Measurements from ENCODE around the gene NDUFA8. TPM values are rescaled to one million over a fixed set of nuclear protein-coding genes. Genes with fewer than 3 reads are reported as not detected.
"Not testable (repeated sequence)": the region's sequence is repeated elsewhere in the genome, so short reads cannot be mapped to it uniquely, and the experiment has no call there.

NDUFA8 gene
- polyA plus RNA-seq, 4 donors, result 74.3 to 93.0 (median 80.6) TPM

DNA sequence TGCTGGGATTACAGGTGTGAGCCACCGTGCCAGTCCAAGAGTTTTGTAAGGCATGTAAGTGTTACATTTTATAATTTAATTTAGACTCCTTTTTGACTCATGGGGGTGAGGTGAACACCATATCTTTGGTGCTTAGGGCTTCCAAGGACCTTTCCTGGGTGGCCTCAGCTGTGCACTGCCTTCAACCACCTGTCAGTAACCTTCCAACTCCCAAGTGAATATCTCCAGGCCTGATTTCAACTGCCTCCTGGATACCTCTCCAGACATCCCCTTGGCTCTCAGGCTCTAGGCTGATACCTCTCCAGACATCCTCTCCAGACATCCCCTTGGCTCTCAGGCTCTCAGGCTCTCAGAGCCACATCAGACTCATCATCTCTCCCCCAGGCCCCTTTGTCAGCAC, 35.5 kb downstream of the NDUFA8 start:
- DNase-seq (ENCODE audit: low read depth in 4 of 4, low spot score in 2 of 4), result no peak

DNA sequence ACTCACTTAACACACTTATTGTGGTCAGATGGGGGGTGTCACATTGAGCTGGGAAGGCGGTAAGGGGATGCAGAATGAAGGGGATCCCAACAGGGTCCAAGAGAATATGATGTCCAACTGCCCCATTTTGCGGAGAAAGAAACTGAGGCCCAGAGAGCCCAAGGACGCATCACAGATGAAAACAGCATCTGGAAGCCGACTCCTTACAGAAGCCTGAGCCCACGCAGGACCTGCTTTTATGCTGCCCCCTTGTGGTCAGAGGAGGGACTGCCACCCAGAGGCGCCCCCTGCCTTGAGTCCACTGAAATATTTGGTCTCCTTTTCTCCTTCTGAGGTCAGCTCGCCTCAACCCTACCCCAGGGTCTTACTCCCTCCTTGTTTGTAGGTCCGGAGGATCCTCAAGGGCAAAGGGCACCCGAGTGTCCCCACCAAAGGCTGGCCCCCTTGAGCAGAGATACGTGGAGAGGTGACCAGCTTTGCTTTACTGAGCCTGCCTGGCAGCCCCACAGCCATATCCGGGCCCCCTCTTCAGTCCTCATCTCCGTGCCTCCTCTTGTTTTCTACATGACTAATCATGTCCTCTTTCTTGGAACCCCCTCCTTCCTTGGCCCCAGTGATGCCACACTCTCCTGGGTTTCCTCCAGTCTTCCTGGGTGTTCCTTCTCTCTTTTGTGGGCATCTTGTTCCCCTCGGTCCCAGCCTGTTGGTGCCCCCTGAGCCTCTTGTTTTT, 36.5 kb downstream of the NDUFA8 start:
- DNase-seq (ENCODE audit: low read depth in 4 of 4, low spot score in 2 of 4), result peak in 1 of 4 donors; percentile 33

DNA sequence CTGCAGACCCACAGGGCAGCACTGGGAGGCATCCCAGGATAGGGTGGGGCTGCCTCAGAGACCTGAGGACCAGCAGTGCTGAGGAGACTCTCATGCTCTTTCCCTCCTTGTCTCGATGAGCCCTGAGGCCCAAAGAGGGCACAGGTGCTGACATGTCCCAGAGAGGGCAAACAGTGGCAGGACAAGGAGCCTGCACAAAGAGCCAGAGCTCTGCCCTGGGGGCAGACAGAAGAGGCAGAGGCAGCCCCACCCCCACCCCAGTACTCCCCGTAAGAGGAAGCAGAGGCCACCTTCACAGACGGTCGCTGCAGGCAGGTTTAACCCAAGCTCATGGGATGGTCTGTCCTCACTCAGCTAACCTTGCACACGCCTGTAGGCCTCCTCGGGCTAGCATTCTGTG, 37.1 kb downstream of the NDUFA8 start:
- DNase-seq (ENCODE audit: low read depth in 4 of 4, low spot score in 2 of 4), result no peak

DNA sequence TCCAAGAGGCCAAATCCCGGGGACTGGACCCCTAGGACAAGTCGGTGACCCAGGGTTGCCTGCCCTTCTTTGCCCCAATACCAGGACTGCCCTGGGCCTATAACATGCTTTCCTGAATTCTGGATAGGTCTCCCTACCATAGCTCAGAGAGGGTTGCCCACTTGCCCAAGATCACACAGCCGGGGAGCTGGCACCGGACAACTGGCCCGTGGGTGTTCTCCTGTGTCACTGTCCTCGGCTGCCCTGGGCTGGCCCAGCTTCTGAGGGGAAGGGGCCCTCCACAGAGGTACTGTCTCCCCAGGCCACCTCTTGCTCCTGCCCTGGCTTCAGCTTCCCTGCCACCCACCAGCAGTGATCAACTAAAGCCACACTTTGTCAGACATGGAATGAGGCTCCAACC, 37.6 kb downstream of the NDUFA8 start:
- DNase-seq (ENCODE audit: low read depth in 4 of 4, low spot score in 2 of 4), result no peak

DNA sequence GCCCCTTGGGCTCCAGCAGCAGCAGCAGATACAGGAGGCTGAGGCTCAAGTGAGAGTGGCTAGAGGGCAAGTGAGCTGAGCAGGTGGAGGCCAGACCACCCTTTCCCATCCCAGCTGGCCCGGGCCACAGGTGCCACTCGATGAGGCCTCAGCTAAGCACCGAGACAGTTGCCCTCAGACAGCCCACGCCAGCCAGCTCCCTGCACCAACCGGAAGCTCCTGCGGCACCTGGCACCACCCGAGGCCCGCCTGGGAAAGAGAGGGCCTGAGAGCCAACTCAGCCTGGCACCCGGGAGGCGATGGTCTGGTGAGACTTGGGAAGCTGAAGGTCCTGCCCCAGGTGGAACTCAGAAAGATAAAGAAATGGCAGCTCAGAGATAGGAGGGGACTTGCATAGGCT, 38.2 kb downstream of the NDUFA8 start:
- no peak for DNase-seq (ENCODE audit: low read depth in 4 of 4, low spot score in 2 of 4)

DNA sequence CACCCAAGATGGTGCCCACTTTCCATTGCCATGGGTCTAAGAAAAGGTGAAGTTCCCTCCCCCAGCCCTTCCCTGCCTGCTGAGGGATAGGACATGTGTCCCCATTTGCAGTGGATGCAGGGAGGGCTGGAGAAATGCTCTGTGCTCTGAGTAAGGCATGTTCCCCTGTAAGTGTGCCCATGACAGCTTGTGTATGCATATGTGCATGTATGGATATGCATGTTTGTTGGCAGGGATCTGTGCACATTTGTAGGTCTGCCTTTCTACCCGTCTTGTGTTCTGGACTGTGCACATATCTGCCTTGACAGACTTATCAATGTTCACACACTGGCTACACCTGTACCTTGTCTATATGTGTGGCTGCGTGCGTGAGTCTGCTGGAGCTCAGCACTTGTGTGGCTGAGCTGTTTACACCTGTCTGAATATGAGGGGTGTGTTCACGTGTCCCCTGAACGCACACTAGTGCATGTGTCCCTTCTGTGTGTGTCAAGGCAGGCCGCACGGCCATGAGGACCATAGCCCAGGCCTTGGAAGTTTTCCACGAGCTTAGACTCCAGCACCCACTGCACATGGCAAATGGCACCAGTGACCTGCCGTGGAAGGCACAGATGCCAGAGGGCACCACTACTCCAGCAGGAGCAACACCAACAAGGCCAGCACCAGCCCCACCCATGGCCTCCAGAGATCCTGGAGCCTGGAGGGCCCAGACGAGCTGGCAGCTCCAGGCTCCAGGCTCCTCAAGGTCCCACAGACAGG, 39.1 kb downstream of the NDUFA8 start:
- no peak for DNase-seq (ENCODE audit: low read depth in 4 of 4, low spot score in 2 of 4)

DNA sequence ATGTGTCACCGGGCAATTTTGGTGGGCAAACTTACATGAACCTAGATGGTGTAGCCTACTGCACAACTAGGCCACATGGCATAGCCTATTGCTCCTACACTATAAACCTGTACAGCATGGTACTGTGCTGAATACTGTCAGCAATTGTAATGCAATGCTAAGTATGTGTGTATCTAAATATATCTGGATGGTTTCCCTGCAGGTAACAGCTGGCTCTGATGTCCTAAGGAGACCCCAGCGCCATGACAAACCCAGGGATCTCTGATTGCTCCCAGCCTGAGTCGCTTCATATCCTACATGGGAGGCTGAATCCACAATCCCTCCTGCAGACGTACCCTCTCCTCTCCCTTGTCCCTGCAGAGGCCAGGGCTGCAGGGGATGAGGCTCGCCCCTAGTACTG, 39.9 kb downstream of the NDUFA8 start:
- DNase-seq (ENCODE audit: low read depth in 4 of 4, low spot score in 2 of 4), result no peak

DNA sequence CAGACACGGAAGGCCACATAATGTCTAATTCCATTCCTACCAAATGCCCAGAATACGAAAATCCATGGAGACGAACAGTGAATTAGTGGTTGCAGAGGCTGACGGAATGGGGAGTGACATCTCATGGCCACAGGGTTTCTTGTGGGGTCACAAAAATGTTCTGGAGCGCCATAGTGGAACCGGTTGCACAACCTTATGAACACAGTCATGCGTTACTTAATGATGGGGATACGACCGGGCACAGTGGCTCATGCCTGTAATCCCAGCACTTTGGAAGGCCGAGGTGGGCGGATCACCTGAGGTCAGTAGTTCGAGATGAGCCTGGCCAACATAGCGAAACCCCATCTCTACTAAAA, 40.4 kb downstream of the NDUFA8 start:
- DNase-seq (ENCODE audit: low read depth in 4 of 4, low spot score in 2 of 4), result no peak

DNA sequence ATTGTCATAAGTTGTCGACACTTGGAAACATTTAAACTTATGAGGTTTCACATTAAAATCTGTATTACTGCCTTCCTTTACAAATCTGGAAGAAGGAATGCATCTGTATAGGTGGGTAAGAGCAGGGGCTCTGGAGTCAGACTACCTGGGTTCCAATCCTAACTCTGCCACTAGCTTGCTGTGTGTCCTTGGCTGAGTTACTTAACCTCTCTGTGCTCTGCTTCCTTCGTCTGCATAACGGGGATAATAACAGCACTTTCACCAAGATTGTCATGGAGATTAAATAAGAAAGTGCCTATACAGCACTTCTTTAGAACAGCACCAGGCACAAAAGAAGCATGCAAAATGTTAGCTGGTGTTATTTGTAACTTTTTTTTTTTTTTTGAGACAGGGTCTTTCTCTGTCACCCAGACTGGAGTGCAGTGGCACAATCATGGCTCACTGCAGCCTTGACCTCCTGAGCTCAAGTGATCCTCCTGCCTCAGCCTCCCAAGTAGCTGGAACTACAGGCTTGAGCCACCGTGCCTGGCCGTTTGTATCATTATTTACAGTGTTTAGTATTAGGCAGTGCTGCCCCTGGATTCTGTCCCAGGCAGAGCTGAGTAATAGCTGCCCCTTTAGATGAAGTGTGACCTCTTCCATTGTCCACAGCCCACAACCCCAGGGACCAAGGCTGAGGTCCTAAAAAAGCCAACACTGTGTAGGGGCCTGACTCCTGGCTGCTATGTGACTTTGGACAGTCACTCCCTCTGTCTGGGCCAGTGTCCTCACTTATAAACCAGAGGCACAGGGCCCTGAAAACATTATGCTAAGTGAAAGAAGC, 41.0 kb downstream of the NDUFA8 start:
- no peak for DNase-seq (ENCODE audit: low read depth in 4 of 4, low spot score in 2 of 4)

DNA sequence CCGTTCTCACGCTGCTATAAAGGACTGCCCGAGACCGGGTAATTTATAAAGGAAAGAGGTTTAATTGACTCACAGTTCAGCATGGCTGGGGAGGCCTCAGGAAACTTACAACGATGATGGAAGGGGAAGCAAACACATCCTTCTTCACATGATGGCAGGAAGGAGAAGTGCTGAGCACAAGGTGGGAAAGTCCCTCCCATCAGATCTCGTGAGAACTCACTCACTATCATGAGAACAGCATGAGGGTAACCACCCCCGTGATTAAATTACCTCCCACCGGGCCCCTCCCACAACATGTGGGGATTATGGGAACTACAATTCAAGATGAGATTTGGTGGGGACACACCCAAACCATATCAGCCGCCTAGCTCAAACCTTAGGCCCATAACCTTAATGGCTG, 42.3 kb downstream of the NDUFA8 start:
- DNase-seq (ENCODE audit: low read depth in 4 of 4, low spot score in 2 of 4), result not testable (repeated sequence)

DNA sequence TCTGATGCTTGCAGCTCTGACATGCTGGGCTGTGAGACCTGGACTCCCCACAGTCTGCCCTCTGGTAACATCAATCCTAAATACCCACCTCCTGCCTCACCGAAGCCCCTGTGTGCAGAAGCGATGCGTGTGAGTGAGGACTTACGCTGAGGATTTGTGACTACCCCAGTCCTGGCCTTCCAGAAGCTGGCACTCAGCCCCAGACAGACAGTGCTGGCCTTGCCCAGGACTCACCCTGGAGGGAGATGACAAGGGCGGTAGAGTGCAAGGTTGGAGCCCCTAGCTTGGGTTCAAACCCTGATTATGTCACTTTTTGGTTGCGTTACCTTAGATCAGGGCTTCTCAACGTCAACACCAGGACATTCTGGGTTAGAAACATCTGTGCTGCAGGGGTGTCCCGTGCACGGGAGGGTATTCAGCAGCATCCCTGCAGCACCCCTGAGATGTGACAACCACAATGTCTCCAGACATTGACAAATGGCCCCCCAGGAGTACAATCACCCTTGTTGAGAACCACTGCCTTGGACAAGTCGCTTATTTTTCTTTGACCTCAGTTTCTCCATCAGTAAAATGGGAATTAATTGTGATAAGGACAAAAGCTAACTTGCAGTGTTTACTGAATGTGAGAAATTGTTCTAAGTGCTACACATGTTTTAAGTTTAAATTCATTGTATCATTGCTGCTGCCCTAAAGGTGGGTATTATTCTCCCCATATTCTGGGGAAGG, 43.0 kb downstream of the NDUFA8 start:
- no peak for DNase-seq (ENCODE audit: low read depth in 4 of 4, low spot score in 2 of 4)

DNA sequence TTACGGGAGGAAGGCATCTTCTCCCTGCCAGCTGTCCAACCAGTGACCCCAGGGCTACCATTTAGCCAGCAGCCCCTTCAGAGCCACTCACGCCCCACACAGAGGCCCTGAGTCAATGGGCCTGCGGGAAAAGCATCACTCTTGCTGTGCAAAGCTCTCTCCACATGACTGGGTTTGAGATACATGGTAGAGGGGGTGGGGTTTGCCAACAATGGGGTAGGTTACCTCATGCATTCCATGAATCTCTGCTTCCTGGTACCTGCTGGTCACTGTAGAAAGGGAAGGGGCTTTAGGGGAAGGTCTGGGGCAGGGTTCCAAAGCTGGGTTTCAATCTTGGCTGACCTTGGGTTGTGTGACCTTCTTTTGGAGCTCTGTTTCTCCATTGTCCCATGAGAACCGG, 43.5 kb downstream of the NDUFA8 start:
- no peak for DNase-seq (ENCODE audit: low read depth in 4 of 4, low spot score in 2 of 4)

DNA sequence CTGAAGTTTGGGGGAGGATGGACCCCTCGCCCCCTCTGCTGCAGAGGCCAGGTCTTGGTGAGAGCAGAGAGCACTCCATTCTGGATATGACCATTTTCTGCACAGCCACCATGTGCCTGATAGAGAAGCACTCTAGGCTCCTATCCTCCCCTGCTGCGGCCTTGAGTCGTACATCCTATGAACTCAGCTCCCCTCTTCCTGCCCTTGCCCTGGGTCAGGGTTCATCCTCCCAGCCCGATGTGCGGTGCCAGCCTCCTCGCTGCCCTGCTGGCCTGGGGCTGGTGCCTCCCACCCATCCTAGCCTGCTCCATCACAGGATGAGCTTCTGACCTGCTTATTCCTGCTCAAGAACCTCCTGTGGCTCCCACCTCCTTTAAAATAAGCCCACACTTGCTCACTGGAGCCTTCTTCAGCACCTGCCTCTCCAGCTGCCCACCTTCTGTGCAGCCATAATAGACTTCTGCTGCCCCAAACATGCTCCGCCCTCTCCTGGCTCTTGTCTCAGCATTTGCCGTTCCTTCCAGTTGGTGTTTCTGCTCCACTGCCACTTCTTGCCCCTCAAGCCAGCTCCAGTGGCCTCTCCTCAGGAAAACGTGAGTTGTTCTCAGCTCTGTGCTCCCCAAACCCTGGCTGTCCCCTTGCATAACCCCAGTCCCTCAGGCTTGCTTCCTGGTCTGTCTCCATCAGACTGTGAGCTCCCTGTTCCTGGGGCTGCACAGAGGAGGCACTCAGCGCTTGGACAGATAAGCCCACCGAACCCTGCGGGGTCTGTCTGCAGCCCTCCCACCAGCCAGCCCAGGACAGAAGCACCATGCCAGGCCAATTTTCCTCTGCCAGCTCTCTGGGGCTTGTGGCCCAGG, 44.2 kb downstream of the NDUFA8 start:
- DNase-seq (ENCODE audit: low read depth in 4 of 4, low spot score in 2 of 4), result no peak

DNA sequence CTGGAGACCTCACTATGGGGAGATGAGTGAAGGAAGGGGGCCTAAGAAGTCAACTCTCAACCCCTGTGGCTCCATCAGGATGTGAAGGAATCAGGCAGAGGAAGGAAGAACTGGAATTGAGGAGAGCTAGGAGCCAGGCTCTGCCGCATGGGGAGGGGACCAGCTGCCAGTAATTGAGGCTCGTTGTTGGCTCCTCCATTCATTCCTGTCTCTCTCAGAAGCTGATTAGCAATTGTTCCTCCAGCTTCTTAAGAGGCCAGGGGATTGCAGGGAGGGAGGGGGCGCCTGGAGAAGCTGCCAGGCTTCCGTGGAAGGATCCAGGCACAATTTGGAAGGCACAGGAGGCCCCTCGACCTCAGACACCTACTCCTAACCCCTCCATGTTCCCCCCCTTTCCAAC, 46.0 kb downstream of the NDUFA8 start:
- DNase-seq (ENCODE audit: low read depth in 4 of 4, low spot score in 2 of 4), result no peak

DNA sequence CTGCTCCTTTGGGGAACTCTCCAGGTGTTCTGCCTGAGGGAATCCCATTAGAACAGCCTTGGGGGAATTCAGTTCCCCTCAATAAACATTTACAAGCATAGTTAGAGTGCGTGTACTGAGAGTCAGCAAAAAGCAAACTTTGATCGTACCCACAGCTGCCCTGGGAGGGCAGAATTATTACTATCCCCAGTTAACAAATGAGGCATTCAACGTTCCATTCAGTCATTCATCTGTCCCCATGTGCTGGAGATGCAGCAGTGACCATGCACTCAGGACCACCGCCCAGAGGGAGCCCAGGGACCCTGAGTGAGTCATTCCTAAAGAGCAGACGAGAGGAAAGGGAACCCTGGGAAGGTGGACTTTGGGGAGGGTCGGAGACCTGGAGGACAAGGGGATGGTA, 47.3 kb downstream of the NDUFA8 start:
- DNase-seq (ENCODE audit: low read depth in 4 of 4, low spot score in 2 of 4), result no peak

DNA sequence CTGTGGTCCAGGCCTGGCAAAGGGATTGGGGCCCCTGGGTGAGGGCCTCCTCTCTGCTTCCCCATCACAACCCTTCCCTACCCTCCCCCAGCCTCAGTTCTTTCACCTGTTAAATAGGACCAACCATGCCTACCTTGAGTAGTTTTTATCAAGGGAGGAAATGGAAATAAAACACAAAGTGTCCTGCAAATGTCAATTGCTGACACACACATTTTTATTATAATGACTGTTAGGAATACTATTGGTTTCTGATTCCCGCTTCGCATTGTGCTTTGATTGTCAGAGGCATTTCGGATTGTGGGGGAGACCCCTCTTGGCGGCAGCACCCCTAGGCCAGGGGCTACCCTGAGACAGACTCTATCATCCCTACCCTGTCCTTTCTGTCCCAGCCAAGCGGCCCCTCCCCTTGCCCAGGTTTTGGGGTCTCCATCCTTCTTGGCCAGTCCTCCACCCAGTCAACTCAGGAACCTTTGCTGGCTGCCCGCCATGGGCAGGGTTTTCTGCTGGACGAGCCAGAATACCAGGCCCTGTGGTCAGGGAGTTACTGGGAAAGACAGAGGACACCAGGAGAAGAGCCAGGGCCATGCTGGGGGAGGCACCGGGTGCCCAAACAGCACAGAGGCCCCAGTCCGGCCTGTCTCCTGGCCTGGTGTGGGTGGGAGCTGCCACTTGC, 48.0 kb downstream of the NDUFA8 start:
- no peak for DNase-seq (ENCODE audit: low read depth in 4 of 4, low spot score in 2 of 4)

DNA sequence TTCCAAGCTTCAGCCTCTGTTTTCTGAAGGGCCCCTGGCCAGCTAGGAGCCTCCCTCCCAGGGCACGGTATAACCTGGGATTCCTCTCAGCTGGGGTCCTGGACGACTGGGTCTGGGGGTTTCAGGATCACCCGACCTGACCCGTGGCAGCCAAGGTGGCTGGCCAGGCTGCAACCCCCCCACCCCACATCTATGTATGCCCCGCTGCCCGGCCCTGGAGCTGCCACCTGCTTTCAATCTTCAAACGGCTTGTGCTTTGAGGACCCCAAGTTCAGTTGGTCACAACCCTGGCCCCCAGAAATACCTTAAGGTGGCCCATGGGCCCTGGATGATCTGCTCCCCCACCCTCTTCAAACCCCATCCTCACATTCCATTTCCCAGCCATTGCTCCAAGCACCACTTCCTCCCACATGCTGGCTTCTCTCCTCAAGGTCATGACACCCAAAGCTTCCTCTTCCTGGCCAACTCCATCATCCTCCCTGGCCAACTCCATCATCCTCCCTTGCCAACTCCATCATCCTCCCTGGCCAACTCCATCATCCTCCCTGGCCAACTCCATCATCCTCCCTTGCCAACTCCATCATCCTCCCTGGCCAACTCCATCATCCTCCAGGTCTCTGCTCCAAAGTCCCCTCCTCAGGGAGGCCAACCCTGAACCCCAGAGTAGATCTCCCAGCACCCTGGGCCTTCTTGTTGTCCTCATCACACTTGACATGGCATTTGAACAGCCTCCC, 49.3 kb downstream of the NDUFA8 start:
- no peak for DNase-seq (ENCODE audit: low read depth in 4 of 4, low spot score in 2 of 4)

DNA sequence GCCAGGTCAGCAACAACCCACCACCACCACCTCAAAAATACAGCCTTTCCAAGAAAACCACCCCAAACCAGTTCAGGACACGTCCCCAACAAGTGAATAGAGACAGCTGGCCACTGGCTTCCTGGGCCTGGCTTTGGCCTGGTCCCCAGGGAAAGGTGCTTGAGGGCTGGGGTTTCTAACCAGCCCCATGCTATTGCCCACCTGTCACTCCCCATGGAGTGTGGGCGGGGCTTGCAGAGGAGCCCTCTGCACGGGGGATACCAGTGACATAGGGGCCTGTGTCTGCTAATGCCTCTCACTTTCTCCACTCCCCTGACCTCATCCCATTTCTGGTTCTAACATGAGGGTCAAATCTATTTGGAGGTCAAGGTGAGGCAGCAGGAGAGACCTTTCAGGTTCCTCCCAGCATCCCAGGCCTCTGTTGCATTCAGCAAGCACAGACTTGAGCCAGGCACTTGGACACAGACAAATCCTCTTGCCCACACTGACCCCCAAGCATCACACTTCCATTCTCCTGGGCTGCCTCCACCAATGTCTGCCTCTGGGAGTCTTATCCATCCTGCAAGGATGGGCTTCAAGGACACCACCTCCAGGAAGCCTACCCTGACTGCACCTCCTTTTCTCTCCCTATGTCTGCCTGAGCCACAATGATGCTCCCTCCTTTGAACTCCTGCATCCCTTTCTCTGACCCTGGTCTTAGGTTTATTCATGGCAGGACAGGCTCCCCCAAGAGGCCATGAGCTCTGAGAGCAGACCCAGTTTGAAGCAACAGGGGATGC, 50.4 kb downstream of the NDUFA8 start:
- no peak for DNase-seq (ENCODE audit: low read depth in 4 of 4, low spot score in 2 of 4)

Data from left renal cortex interstitium (tissue), 4 donors.